OCI-LY7 (cell line): Measurements from ENCODE around the gene LEMD2.

ENCODE experiments used
- CTCF ChIP-seq: fragments of 200-600 bp; sonication (generic); conservative IDR thresholded peaks from 2 replicates; pipeline ENCODE4 v1.5.1; 2014; ENCODE audit warnings: mild to moderate bottlenecking, antibody characterized with exemption, low read length, moderate library complexity, mixed read lengths
- EZH2phosphoT487 ChIP-seq: fragments of 200-600 bp; sonication (generic); IDR thresholded peaks from 2 replicates; pipeline ENCODE4 v1.6.1; 2018; ENCODE audit warnings: low read depth, borderline replicate concordance, mild to moderate bottlenecking, mixed run types, antibody characterized with exemption, low read length, moderate library complexity, mixed read lengths

- TF ChIP-seq CTCF (no peak), EZH2phosphoT487 (no peak)
Observed at GRCh38 chr6:33783781-33784520, 5.0 kb downstream of the LEMD2 start.
